ENCODE results near the gene LYPD1.
"Not testable (repeated sequence)": the region's sequence is repeated elsewhere in the genome, so short reads cannot be mapped to it uniquely, and the experiment has no call there.

LYPD1 gene, protein sequence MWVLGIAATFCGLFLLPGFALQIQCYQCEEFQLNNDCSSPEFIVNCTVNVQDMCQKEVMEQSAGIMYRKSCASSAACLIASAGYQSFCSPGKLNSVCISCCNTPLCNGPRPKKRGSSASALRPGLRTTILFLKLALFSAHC

DNA sequence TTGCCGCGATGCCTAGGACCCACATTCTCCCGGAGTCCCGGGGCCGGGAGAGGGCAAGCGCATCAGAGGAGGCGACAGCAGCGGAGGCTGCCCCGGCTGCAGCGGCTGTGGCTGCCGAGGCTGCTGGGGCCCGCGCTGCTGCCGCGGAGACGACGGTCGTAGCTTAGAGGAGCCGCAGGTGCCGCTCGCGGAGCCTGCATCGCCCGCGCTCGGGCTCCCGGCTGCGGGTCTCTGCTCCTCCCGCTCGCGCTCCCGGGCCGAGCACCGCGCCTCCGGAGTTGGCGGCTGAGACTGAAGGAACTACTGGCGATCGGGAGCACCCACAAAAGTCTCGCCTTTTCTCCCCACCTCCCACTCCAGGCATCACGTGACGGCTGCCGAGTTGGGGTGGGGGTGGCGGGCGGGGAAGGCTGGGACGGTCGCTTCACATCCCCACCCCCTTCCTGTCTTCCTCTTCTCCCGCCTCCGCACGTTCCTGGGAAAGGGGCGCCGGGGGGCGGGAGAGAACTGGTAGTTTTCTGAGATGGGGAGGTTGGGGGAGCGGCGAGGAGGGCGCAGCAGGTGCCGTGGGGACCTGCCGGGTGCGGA lies at the start of gene LYPD1:
TSS of gene LYPD1 (minus strand) at position 298 of the 588 bp plus-strand sequence. CDS start at position 25, 273 bp downstream.
- DNase-seq (ENCODE audit: low spot score): no peak

GRCh38 chr2:132719480-132719879 lies 49.5 kb upstream of the LYPD1 start:
- no peak for DNase-seq (ENCODE audit: low spot score)

- no peak for DNase-seq (ENCODE audit: low spot score)
These were observed 46.9 kb upstream of the LYPD1 start for GRCh38 chr2:132716954-132717353.

DNA sequence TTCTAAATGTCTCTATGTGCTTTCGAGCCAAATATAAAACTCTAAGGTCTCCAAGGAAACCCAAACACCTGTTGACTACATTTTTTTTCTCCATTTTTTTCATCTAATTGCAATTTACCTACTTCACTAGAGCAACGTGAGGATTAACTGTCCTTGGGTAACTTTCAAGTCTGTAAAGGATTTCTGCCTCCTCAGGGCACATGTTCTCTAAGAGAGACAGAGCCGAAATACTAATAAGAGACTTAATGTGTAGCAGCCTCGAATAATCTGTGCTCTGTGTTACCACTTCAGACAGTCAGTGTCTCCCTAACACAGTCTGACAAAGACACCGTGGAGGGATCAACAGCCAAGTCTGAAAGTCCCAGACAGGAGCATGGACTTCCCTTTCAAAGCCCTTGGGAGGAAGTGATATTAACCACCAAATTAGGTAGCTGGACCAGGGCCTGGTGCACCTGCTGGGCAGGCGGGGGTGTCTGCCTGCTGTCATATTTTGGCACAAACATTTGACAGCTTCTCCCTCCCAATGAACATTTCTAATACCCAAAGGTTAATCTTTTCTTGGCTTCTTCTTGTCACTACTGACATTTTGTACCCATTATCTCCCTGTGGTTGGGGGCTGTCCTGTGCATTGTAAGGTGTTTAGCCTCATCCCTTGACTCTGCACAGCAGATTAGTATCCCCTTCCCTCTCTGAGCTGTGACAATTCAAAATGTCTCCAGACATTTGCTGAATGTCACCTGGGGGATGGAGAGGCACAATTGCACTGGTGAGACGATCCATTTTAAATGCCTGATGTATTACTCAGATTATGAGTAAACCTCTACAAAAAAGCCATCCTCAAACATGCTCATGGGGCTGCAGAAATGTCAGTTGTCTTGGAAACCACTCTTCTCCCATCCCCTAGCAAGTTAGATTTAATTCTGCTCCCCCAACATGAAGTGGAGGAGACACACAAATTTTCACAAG lies 45.7 kb upstream of the LYPD1 start:
- DNase-seq (ENCODE audit: low spot score): no peak

- DNase-seq (ENCODE audit: low spot score): no peak
These were observed 33.4 kb upstream of the LYPD1 start for GRCh38 chr2:132703396-132703795.

- DNase-seq (ENCODE audit: low spot score): no peak
These were observed 31.8 kb upstream of the LYPD1 start for GRCh38 chr2:132701810-132702209.

DNA sequence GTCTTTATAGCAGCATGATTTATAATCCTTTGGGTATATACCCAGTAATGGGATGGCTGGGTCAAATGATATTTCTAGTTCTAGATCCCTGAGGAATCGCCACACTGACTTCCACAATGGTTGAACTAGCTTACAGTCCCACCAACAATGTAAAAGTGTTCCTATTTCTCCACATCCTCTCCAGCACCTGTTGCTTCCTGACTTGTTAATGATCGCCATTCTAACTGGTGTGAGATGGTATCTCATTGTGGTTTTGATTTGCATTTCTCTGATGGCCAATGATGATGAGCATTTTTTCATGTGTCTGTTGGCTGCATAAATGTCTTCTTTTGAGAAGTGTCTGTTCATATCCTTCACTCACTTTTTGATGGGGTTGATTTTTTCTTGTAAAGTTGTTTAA lies 29.8 kb upstream of the LYPD1 start:
- DNase-seq (ENCODE audit: low spot score): not testable (repeated sequence)

- not testable (repeated sequence) for DNase-seq (ENCODE audit: low spot score)
These were observed 28.3 kb upstream of the LYPD1 start for GRCh38 chr2:132698347-132698746.

DNA sequence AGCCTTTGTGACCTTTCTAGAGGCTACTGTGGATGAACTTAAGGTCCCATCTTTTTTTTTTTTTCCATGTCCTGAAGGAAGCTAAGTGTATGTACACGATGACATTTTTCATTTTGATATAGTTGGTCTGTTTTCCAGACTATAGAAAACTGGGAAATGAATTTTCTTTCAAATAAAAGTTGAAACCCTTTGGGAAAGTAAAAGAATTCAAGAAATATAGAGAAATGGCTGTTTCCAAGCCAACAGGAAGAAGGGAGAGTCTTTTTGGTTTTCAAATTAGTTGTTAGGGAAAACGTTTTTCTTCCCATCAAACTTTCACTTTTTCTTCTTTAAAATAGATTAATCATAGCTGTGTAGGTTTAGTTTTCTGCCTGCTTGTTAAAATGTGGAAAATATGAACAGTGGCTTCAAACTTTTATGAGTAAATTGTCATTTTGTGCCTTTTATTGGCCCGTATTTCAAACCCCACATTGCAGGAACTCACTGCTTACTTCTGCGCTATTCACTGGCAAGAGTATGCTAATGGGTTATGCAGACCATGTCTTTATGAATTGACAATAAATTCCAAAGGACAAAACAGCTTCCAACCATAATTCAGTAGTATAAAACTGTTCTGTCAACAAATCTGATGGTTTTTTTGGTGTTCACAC lies 27.7 kb upstream of the LYPD1 start:
- no peak for DNase-seq (ENCODE audit: low spot score)

DNA sequence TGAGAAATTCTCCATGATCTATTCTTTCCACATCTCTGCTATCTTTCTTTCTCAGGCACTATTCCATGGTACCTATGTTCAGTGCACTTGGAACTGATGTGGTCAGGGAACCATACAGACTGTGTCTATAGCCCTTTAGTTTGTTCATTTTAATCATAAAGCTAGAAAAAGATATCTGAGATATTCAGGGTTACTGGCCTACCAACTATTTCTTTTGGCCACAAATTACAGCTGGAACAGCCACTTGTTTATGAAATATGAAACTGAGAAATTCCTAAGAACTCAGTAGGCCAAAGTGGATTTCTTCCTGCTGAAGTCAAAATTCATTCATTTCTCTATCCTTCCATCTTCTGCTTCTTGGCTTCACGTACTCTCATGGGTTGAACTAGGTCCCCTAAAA lies 22.8 kb upstream of the LYPD1 start:
- DNase-seq (ENCODE audit: low spot score): no peak

DNA sequence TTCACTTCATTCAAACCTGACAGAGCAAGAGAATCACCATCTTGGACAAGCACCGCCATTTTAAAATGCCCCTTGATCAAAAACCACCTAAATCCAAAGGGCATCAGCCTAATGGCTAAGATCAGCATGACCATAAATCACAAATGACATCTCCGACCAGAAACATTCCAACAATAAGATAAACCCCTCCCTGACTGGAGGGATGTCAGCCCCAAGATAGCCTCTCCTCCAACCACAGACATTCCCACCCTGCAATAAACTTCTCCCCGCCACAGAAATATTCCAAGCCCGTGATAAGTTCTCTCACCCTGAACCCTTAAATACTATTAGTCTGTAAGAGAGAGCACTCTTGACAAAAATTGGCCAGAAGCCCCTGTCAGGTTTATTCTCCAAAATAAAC lies 21.6 kb upstream of the LYPD1 start:
- no peak for DNase-seq (ENCODE audit: low spot score)

DNA sequence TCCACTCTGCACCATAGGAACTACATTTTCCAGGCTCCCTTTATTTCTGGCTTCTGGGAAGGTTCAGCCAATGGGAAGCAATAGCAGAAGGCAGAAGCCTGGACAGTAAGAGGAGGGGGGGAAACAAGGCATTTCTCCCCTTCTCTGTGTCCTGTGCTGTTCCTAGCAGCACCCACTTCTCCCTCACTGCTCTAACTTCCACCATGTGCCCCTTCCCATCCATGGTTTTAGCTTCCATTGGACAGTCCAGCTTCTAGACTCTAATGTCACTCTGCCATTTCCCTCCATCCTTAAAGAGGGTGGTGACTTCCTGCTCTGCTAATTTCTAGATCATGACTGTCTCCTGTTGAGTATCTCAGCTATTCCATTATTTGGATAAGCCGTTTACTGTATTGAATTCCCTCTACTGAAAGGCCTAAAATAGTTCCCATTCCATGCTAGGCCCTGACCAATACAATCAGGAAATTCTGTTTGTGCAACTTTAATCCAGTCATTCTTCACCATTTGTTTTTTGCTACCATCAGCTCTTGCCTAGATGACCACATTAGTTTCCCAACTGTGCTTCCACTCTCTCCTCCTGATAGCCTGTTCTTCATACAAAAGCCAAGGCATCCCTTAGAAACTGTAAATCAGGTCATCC lies 20.8 kb upstream of the LYPD1 start:
- no peak for DNase-seq (ENCODE audit: low spot score)

GRCh38 chr2:132681766-132682165 lies 11.8 kb upstream of the LYPD1 start:
- DNase-seq (ENCODE audit: low spot score): no peak

- DNase-seq (ENCODE audit: low spot score): no peak
These were observed 10.5 kb upstream of the LYPD1 start for GRCh38 chr2:132680544-132680943.

- DNase-seq (ENCODE audit: low spot score): no peak
These were observed 8.5 kb upstream of the LYPD1 start for GRCh38 chr2:132678483-132678882.

DNA sequence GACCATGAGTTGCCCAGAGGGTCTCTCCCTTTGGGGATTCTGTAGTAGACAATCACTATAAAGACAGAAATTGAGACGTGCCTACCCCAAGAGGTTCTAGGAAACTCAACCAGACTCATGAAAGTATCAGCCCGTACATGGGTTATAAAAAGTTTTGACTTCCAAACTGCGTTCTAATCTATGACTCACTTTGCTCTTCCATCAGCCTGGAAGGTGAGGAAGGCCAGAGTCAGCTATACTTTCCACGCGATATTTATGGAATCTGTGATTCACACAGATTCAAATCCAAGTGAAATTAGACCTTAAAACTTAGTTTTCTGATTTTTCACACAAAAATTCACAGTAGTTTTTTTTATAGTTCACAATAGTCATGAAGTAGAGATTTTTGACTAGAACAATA lies 7.7 kb upstream of the LYPD1 start:
- DNase-seq (ENCODE audit: low spot score): no peak

DNA sequence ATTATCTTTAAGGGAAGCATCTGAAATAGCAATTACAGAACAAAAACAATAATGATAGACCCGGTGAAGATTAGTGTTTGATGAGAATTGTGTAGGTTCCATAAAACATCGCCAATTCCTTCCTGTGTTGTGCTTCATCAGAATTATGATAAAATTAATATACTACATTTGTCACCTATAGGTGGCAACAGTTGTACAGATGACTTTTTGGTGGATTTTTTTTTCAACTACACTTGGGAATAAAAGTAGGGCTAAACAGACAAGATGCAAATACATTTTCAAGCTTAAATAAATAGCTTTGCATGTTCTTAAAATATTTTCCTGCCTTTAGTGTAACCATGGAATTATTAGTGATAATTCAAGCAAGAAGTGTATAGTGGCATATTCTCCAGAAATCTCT lies 7.0 kb upstream of the LYPD1 start:
- no peak for DNase-seq (ENCODE audit: low spot score)

GRCh38 chr2:132671151-132671835 lies 1.3 kb upstream of the LYPD1 start:
- DNase-seq (ENCODE audit: low spot score): no peak

- DNase-seq (ENCODE audit: low spot score): no peak
These were observed 618 bp upstream of the LYPD1 start for GRCh38 chr2:132670496-132671150.

DNA sequence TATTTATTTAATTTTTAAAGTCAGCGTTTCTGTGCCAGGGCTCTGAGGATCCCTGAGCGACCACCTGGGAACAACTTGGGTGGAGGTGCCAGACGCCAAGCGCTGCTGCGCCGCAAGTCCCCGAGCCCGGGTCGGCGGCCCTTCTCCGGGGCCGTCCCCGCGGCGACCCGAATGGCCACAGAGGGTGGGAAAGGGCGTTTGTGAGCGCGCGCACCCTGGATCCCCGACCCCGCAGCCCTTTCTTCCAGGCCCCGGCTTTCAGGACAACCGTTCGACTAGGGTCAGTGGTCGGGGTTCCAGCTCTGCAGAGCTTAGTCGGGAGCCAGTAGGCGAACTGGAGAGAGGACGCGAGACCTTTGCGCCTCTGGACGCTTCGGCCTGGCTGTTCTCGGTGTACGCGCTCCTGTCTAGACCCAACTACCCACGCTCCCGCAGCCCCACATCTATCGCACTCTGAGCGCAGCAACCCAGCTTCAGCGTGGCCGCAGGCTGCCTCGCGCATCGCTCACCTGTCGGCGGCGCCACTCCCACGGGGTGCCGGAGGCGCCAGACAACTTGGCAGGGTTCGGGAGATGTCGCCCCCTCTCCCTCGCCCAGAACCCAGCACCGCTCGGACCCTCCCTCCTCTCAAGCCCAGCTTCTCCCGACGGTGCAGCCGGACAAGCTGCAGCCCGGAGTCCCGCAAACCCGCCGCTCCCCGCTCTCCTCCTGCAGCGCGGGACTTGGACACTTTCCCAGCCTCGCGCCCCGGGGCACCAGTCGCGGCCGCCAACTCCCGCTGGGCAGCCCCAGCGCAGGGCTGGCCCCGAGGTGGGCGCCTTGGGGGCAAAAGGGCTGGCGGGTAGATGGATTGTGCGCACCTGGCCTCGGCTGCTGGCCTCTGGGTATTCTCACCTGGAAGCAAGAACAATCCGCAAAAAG lies 758 bp downstream of the LYPD1 start:
- no peak for DNase-seq (ENCODE audit: low spot score)
